Measurements from ENCODE around the gene MAP2K5.

The MAP2K5 gene

DNA sequence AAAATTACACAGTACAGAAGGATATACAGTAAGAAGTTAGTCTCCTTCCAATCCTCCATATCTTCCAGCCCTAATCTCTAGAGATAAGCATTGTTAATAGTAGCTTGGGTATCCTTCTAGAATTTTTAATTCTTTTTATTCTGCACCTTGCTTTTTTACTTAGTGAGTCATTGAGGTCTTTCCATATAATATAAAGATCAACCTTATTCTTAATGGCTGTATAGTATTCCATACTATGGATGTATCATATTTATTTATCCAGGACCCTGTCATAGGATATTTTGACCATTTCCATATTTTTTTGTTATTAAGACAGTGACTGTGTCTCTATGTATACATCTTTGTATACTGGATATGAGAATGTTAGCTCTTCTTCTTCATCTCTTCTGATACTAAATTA is 246.5 kb downstream of the MAP2K5 start:
- no peak for DNase-seq

GRCh38 chr15:67790610-67791319 is 248.3 kb downstream of the MAP2K5 start:
- DNase-seq = no peak

DNA sequence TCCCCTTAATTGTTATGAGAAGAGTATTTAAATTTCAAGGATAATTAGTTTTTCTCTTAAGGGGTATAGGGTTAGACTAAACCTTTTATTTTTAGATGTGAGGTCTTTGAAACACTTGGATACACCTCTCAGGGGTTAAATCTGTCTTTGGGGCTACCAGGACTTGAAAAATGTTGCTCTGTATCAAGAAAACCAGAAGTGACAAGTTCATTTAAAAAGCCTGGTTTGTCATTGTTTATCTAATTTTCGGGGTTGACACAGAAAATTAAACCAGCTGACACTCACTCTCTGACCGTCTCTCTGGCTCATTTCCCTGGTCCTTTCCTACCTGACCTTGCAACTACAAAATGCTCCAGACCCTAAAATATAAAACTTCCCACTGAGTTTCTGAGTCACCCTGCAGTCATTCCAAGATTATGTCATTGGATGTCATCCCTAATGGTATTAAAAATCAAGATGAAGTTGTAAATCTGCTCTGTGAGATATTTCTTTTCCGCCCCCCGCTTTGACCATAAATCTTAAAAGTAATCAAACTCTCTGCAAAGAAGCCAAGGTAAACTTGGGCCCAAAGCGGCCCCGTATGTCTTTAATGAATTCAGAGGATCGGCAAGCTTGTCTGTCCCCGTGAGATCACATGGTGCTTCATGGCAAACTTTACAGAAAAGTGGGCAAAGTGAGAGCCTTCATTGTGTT is 249.9 kb downstream of the MAP2K5 start:
- no peak for DNase-seq

GRCh38 chr15:67794832-67795574 is 252.5 kb downstream of the MAP2K5 start:
- DNase-seq = peak; percentile 28 to 38

GRCh38 chr15:67796196-67797127 is 254.0 kb downstream of the MAP2K5 start:
- no peak for DNase-seq

DNA sequence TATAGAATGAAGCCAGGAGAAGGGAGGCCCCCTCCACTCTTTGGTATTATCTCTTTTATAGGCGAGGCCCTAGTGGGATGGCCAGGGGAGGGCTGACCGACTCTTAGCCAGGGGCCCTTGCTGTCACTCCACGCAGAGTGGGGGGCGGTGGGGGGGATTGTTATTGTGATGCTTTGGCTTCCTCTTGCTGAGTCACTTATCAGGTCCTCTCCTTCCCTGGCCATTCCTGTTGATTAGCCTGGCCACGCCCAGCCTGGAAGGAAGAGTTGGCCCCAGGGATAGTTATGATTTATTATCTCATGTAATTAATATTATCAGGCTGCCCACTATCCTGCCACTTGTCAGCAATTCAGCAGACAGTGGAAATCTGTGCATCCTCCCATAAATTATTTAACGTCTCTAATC is 257.3 kb downstream of the MAP2K5 start:
- DNase-seq = no peak

- DNase-seq = no peak
Measured at GRCh38 chr15:67801142-67801541, 258.6 kb downstream of the MAP2K5 start.

DNA sequence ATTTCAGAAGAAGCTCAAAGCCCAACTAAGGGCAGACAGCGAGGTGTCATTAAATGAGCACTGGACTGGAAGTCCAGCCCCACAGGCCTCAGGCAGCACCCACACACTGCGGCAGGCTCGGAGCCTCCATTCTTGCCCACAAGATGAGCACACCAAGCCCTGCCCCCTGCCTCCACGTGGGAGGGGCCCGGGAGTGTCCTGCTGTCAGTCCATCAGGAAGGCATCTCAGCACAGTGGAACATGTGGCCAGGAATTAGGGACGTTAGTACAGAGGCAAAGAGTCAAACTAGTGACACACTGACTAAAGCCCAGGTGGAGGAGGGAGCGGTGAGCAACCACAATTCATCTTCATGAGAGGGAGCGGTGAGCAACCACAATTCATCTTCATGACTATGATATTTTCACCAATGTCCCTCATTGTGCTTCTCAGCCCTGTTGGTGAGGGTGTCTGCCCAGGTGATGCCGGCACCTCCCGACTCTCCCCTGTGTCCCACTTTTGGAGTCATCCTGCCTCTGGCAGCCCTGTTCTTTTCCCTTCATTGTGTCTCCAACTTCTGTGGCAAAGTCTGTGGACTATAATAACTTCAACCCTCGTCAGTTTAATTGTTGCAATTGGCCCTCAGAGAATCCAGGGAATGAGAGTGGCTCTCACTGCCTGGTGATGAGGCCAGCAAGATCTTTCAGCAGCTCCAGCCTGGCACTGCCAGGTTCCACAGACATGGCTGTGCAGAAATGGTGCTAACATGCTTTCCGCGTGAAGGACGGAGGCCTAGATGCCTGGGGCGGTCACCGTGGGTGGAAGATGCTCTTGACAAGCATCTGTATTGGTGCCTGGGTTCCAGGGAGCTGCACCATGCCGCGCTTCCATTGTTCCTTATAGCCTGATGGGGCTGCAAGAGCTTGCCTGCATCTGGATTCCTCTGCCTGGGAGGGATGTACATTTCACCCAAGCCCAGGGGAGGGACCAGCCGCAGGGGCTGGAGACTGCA is 259.7 kb downstream of the MAP2K5 start:
- no peak for DNase-seq

GRCh38 chr15:67803299-67803698 is 260.8 kb downstream of the MAP2K5 start:
- DNase-seq = no peak

- no peak for DNase-seq
Measured at GRCh38 chr15:67803996-67804843, 261.7 kb downstream of the MAP2K5 start.

GRCh38 chr15:67805008-67805665 is 262.6 kb downstream of the MAP2K5 start:
- DNase-seq = no peak

DNA sequence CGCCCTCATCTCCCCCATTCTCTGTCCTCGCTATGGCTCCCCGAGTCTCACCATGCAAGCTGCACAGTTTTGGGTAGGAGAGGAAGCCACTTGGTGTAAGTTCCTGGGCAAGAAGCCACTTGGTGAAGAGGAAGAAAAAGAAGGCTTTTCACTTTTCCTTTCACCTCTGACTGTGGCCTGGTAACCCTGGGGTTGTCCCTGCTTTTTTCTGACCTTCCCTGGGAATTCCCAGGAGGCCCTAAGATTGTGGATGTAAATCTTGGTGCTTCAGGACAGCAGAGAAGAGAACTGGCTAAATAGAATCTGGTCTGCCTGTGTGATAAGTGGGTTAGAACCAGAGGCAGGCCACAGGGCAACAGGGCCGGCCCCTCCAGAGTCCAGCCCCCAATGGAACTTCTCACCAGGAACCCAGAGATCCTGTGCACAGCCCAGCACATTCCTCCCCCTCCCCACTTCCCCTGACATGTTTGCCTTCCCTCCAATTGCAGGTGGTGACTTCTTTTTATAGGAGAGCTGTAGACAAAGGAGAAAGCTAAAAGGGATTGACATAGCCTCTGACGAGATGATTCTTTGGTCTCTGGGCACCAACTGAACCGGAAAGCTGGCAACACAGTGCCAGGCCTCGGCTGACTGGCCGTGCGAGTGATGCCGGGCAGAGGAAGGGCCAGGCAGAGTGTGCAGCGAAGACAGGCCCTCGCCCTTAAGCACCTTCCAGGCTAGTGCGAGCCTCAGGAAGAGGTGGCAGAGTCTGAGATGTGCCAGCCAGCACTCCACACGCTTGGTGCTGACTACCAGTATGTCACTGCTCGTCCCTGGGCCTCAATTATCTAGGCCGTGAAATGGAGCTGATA is 263.4 kb downstream of the MAP2K5 start:
- DNase-seq = no peak

DNA sequence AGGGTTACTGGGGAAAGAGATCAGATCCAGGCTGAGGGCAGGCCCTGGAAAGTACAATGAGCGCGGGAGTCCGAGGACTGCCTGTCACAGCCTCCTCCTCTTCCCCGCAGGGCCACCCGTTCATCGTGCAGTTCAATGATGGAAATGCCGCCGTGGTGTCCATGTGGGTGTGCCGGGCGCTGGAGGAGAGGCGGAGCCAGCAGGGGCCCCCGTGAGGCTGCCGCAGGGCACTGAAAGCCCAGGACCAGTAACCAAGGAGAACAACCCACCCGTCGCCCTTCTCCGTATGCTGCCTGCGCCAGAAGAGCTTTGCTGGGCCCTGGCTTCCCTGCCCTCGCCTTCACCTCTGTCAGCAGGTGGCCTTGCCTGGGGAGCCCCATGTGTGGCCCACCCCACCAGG is 264.0 kb downstream of the MAP2K5 start:
- DNase-seq = no peak

DNA sequence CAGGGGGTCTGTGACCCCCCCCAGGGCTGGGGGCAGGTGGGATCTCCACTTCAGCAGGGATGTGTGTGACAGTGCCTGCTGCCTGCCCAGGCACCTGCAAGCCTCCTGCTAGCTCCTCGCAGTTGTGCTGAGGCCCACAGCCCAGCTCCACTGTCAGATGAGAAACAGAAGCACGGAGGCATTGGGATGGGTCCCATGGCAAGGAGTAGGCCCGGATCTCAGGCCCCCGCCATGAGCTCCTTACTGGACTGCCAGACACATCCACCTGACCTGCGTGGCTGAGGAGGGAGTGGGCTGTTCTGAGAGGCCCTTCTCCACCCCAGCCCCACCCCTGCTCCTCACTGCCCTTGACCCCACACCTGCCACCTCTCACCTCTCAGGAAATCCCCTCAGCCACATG is 264.6 kb downstream of the MAP2K5 start:
- no peak for DNase-seq

GRCh38 chr15:67807836-67808235 is 265.3 kb downstream of the MAP2K5 start:
- no peak for DNase-seq

- no peak for DNase-seq
Measured at GRCh38 chr15:67808821-67809220, 266.3 kb downstream of the MAP2K5 start.

- DNase-seq = no peak
Measured at GRCh38 chr15:67809441-67809840, 266.9 kb downstream of the MAP2K5 start.

DNA sequence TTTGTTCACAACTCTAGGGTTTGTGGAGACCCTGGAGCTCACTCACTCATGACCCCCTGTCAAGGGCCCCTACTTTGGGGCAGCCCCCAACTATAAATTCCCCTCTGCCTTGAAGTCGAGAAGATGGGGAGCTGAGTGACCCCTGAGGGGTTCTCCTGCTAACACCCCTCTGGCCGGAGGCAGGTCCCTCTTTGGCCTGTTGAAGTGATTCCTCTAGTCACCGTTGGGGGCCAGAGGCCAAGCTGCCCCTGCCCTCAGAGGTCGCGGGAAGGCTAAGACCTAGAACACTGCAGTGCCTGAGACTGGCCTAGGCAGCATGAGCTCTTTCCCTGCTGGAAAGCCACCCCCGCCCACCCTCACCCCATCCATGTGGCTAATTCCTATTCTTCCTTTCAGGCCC is 267.4 kb downstream of the MAP2K5 start:
- DNase-seq = no peak

GRCh38 chr15:67812241-67812644 is 269.7 kb downstream of the MAP2K5 start:
- no peak for DNase-seq
